Measurements from ENCODE around the gene XRCC3.

XRCC3 gene

GRCh38 chr14:103744621-103745395, 29.6 kb upstream of the XRCC3 start:
- TF ChIP-seq ZNF645 (tag by site-specific recombination; IDR thresholded peaks at IDR 0.05) (no peak), ZNF112 (tag by site-specific recombination; IDR thresholded peaks at IDR 0.05) (no peak), ZNF48 (tag by site-specific recombination; IDR thresholded peaks at IDR 0.05) (no peak), ZNF404 (tag by site-specific recombination; IDR thresholded peaks at IDR 0.05) (no peak), ZNF2 (tag by site-specific recombination; IDR thresholded peaks at IDR 0.05) (no peak), PATZ1 (tag by site-specific recombination; IDR thresholded peaks at IDR 0.05) (no peak), ZNF350 (tag by site-specific recombination; IDR thresholded peaks at IDR 0.05) (no peak), EGR2 (tag by site-specific recombination; IDR thresholded peaks at IDR 0.05; ENCODE audit: low read depth) (no peak), YY2 (tag by site-specific recombination; IDR thresholded peaks at IDR 0.05) (no peak), ZNF660 (tag by site-specific recombination; IDR thresholded peaks at IDR 0.05) (no peak), ZNF302 (tag by site-specific recombination; IDR thresholded peaks at IDR 0.05; ENCODE audit: low read depth) (no peak)
- no peak overlapping the region for H3K27ac ChIP-seq (ENCODE audit: extremely low read depth, low read depth, low read length)
- CTCF ChIA-PET = no interaction called here
- POLR2A ChIA-PET = interaction anchor here (0.6 to 1.1 kb wide), 2 partner anchors 29 to 148 kb away, joined by 5 to 7 read pairs; partner anchors contain the start of genes XRCC3 and ZFYVE21
- H3K4me3 ChIP-seq (ENCODE audit: low read depth, low read length) = no peak overlapping the region
- H3K36me3 ChIP-seq (ENCODE audit: control insufficient read depth in 2 of 2, insufficient read depth in 1 of 2, low read length in 2 of 2) = peaks cover 0 to 83% of the 10 kb centered on the region in 2 experiments; a peak in 2 of 3 replicates
- H3K9me3 ChIP-seq (ENCODE audit: control insufficient read depth, insufficient read depth, low read depth, low read length) = no peaks in the 10 kb centered on the region
- no peaks in the 10 kb centered on the region for H3K4me1 ChIP-seq (ENCODE audit: control insufficient read depth, insufficient read depth, low read length)

- Histone ChIP-seq H3K36me3 (ENCODE audit: control insufficient read depth in 2 of 2, insufficient read depth in 1 of 2, low read length in 2 of 2) (peaks cover 0 to 85% of the 10 kb centered on the region in 2 experiments; a peak in 2 of 3 replicates), H3K9me3 (ENCODE audit: control insufficient read depth, insufficient read depth, low read depth, low read length) (no peaks in the 10 kb centered on the region), H3K4me1 (ENCODE audit: control insufficient read depth, insufficient read depth, low read length) (no peaks in the 10 kb centered on the region), H3K27ac (ENCODE audit: extremely low read depth, low read depth, low read length) (no peak overlapping the region), H3K4me3 (ENCODE audit: low read depth, low read length) (no peak overlapping the region)
- ChIA-PET CTCF (no interaction called here), POLR2A (no interaction called here)
- TF ChIP-seq ZNF629 (tag by site-specific recombination; IDR thresholded peaks at IDR 0.05) (no peak), ZNF391 (tag by site-specific recombination; IDR thresholded peaks at IDR 0.05; ENCODE audit: borderline replicate concordance, low read depth) (no peak), PRDM2 (tag by site-specific recombination; IDR thresholded peaks at IDR 0.05; ENCODE audit: borderline replicate concordance) (no peak), TRIM28 (IDR thresholded peaks at IDR 0.05; ENCODE audit: borderline replicate concordance, low read length) (no peak), PRDM1 (tag by site-specific recombination; IDR thresholded peaks at IDR 0.05) (no peak), ZNF558 (tag by site-specific recombination; IDR thresholded peaks at IDR 0.05) (no peak), ZNF776 (tag by site-specific recombination; IDR thresholded peaks at IDR 0.05; ENCODE audit: borderline replicate concordance) (no peak), ZNF23 (tag by site-specific recombination; IDR thresholded peaks at IDR 0.05; ENCODE audit: borderline replicate concordance) (no peak), ZNF175 (tag by site-specific recombination; IDR thresholded peaks at IDR 0.05) (no peak), ZNF488 (tag by site-specific recombination; IDR thresholded peaks at IDR 0.05) (no peak), ZNF645 (tag by site-specific recombination; IDR thresholded peaks at IDR 0.05) (no peak), ZNF426 (tag by site-specific recombination; IDR thresholded peaks at IDR 0.05) (no peak), BCL11B (tag by site-specific recombination; IDR thresholded peaks at IDR 0.05; ENCODE audit: low read depth) (no peak)
These were observed 28.4 kb upstream of the XRCC3 start for GRCh38 chr14:103743691-103744090.

All from HEK293 (cell line).